ENCODE results near the gene DTL. TPM values are rescaled to one million over a fixed set of nuclear protein-coding genes. Genes with fewer than 3 reads are reported as not detected.

The DTL gene
- total and polyA plus RNA-seq, 2 of the 13 experiments (the other 11 are each of a cell fraction or from before 2014, with no cell fraction given) = 10.4 to 32.8 TPM

- no peak overlapping the region for H2AFZ ChIP-seq (ENCODE audit: low read length)
- no peak for TF ChIP-seq FOXA1 (IDR thresholded peaks at IDR 0.05)
- no peak for TF ChIP-seq FOXA1 (CRISPR knock-in tag; IDR thresholded peaks at IDR 0.05)
- no peak for TF ChIP-seq EP300 (IDR thresholded peaks at IDR 0.05; ENCODE audit: low read depth in 2 of 2, low read length in 2 of 2)
- TF ChIP-seq EP300 (CRISPR knock-in tag; IDR thresholded peaks at IDR 0.05; ENCODE audit: borderline replicate concordance) = no peak
- no peak for TF ChIP-seq ZBTB7B (CRISPR knock-in tag; IDR thresholded peaks at IDR 0.05)
- TF ChIP-seq STAT5B (CRISPR knock-in tag; IDR thresholded peaks at IDR 0.05) = no peak
- TF ChIP-seq ZNF296 (CRISPR knock-in tag; conservative IDR thresholded peaks at IDR 0.05) = no peak
- TF ChIP-seq, protein P1, sequence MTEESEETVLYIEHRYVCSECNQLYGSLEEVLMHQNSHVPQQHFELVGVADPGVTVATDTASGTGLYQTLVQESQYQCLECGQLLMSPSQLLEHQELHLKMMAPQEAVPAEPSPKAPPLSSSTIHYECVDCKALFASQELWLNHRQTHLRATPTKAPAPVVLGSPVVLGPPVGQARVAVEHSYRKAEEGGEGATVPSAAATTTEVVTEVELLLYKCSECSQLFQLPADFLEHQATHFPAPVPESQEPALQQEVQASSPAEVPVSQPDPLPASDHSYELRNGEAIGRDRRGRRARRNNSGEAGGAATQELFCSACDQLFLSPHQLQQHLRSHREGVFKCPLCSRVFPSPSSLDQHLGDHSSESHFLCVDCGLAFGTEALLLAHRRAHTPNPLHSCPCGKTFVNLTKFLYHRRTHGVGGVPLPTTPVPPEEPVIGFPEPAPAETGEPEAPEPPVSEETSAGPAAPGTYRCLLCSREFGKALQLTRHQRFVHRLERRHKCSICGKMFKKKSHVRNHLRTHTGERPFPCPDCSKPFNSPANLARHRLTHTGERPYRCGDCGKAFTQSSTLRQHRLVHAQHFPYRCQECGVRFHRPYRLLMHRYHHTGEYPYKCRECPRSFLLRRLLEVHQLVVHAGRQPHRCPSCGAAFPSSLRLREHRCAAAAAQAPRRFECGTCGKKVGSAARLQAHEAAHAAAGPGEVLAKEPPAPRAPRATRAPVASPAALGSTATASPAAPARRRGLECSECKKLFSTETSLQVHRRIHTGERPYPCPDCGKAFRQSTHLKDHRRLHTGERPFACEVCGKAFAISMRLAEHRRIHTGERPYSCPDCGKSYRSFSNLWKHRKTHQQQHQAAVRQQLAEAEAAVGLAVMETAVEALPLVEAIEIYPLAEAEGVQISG (CRISPR knock-in tag; IDR thresholded peaks at IDR 0.05) = no peak
- no peak for TF ChIP-seq RCOR2 (CRISPR knock-in tag; IDR thresholded peaks at IDR 0.05)
- no peak for TF ChIP-seq IRF1 (CRISPR knock-in tag; IDR thresholded peaks at IDR 0.05; ENCODE audit: low read depth)
- TF ChIP-seq ATAD3A (CRISPR knock-in tag; IDR thresholded peaks at IDR 0.05) = no peak
- no peak for TF ChIP-seq PBX2 (CRISPR knock-in tag; IDR thresholded peaks at IDR 0.05)
- TF ChIP-seq ZMYM3 (CRISPR knock-in tag; IDR thresholded peaks at IDR 0.05) = no peak
- no peak for TF ChIP-seq ZNF615 (CRISPR knock-in tag; IDR thresholded peaks at IDR 0.05; ENCODE audit: borderline replicate concordance)
- no peak for TF ChIP-seq NFRKB (IDR thresholded peaks at IDR 0.05)
- TF ChIP-seq ISL2 (CRISPR knock-in tag; IDR thresholded peaks at IDR 0.05) = no peak
- TF ChIP-seq ATF4 (CRISPR knock-in tag; IDR thresholded peaks at IDR 0.05) = no peak
- TF ChIP-seq HOXA7 (CRISPR knock-in tag; IDR thresholded peaks at IDR 0.05) = no peak
- no peak for TF ChIP-seq ARHGAP35 (CRISPR knock-in tag; IDR thresholded peaks at IDR 0.05; ENCODE audit: borderline replicate concordance)
- TF ChIP-seq ZNF841 (CRISPR knock-in tag; IDR thresholded peaks at IDR 0.05; ENCODE audit: borderline replicate concordance) = no peak
- TF ChIP-seq TBX3 (IDR thresholded peaks at IDR 0.05; ENCODE audit: borderline replicate concordance) = no peak
- no peak for TF ChIP-seq HDAC1 (CRISPR knock-in tag; IDR thresholded peaks at IDR 0.05)
- no peak overlapping the region for H3K27ac ChIP-seq (ENCODE audit: extremely low read length, insufficient read depth, low read length)
- in situ Hi-C loops (cut with HindIII; ENCODE audit: extremely low pct_ligation_motif_present, low pct_unique_long_range_greater_than_20kb) = no loop called here
- H3K27me3 ChIP-seq (ENCODE audit: control insufficient read depth in 1 of 2, insufficient read depth in 2 of 2, low read length in 2 of 2) = no peaks in the 10 kb centered on the region
- FAIRE-seq (no peak), DNase-seq (ENCODE audit: low spot score) (no peak), ATAC-seq (no peak)
- H3K36me3 ChIP-seq (replicated peaks in 1 of 2; ENCODE audit: control insufficient read depth in 1 of 2, insufficient read depth in 2 of 2, low read length in 2 of 2) = peaks cover 3 to 55% of the 10 kb centered on the region in 2 experiments; a peak in 4 of 5 replicates
- no peaks in the 10 kb centered on the region for H4K20me1 ChIP-seq (ENCODE audit: insufficient read depth, low read length)
- BruUV-seq (replicated peaks) = no TSS peak
- no peaks in the 10 kb centered on the region for H3K4me1 ChIP-seq (ENCODE audit: insufficient read depth, low read length)
- H3K79me2 ChIP-seq (ENCODE audit: insufficient read depth, low read length) = no peaks in the 10 kb centered on the region
- WGBS (ENCODE audit: low lambda C conversion rate) = 100% methylated on average over 3 of the region's 3 CpGs
- intact Hi-C loops (cut with micrococcal nuclease; ENCODE audit: unreplicated experiment) = no loop called here
- H3K4me2 ChIP-seq (ENCODE audit: low read depth, low read length) = no peak overlapping the region
- no peak overlapping the region for H3K9ac ChIP-seq (ENCODE audit: insufficient read depth, low read depth, low read length)
- POLR2A ChIA-PET = no interaction called here
- H3K9me3 ChIP-seq (ENCODE audit: low read length) = no peaks in the 10 kb centered on the region
- CTCF ChIA-PET (ENCODE audit: low intra/inter-chr PET ratio, low total read pairs) = interaction anchor here (0.7 kb wide), 1 partner anchor 80 kb away, joined by 3 read pairs; no protein-coding TSS in a partner anchor
- H3K4me3 ChIP-seq (replicated peaks in 1 of 3; ENCODE audit: insufficient read depth in 1 of 3, low read depth in 2 of 3, low read length in 3 of 3) = no peak overlapping the region
Observed at GRCh38 chr1:212067787-212068186, 32.2 kb downstream of the DTL start.

All from HepG2 (cell line).